ENCODE measurements around the gene SLC2A10. TPM values are rescaled to one million over a fixed set of nuclear protein-coding genes. Genes with fewer than 3 reads are reported as not detected.

Gene SLC2A10
- total RNA-seq, 1 experiment from 2014 or later: 0.05 TPM

DNA sequence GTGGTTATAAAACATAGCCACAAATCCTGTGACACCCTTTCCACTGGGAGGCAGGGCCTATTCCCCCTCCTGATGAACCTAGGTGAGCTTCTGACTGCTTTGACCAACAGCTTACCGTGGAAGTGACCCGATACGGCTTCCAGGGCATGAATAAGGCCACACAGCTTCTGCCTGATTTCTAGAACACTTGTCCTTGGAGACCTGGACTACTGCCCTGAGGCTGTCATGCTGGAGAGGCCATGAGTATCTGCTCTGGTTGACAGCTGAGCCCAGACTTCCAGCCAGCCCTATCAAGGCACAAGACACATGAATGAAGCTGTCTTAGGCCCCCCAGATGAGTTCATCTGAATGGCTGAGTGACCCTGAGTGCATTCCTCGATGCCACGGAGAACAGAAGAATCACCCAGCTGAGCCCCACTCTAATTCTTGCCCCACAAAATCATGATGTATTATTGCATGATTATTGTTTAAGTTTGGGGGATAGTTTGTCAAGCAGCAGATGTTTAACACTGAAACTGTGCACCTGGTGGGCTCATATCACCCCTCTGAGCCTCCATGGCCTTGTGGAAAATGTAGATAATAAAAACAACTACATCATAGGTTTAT lies 36.8 kb upstream of the SLC2A10 start:
- Histone ChIP-seq H3K36me3 (ENCODE audit: control insufficient read depth in 1 of 2, insufficient read depth in 2 of 2, low read length in 2 of 2) (no peaks in the 10 kb centered on the region), H4K20me1 (ENCODE audit: insufficient read depth) (no peaks in the 10 kb centered on the region), H2AFZ (ENCODE audit: low read depth, low read length, poor library complexity, severe bottlenecking) (no peak overlapping the region), H3K4me2 (ENCODE audit: low read length) (no peak overlapping the region), H3K27me3 (ENCODE audit: insufficient read depth, low read length) (no peaks in the 10 kb centered on the region), H3K79me2 (ENCODE audit: insufficient read depth, low read length) (no peaks in the 10 kb centered on the region), H3K9ac (ENCODE audit: low read length) (no peak overlapping the region), H3K4me1 (ENCODE audit: control insufficient read depth in 1 of 2, insufficient read depth in 2 of 2, low read length in 2 of 2) (peaks cover 6% of the 10 kb centered on the region in 2 experiments; a peak in 2 of 4 replicates), H3K27ac (ENCODE audit: low read depth, low read length) (no peak overlapping the region), H3K9me2 (ENCODE audit: insufficient read depth) (no peaks in the 10 kb centered on the region), H3K4me3 (replicated peaks in 1 of 2; ENCODE audit: low read depth in 1 of 2, low read length in 2 of 2) (no peak overlapping the region), H3K9me3 (ENCODE audit: control insufficient read depth in 1 of 2, insufficient read depth in 1 of 2, low read depth in 1 of 2, low read length in 2 of 2) (no peaks in the 10 kb centered on the region)
- TF ChIP-seq SIN3A (IDR thresholded peaks at IDR 0.05; ENCODE audit: low read depth) (no peak), CEBPB (IDR thresholded peaks at IDR 0.05; ENCODE audit: low read depth) (no peak), ZNF274 (IDR thresholded peaks at IDR 0.05; ENCODE audit: low read depth, low read length) (no peak), YY1 (IDR thresholded peaks at IDR 0.05; ENCODE audit: extremely low read depth, insufficient replicate concordance, low read depth, low read length) (no peak), ELF1 (IDR thresholded peaks at IDR 0.05; ENCODE audit: borderline replicate concordance, low read depth) (no peak), JUND (IDR thresholded peaks at IDR 0.05) (no peak), POLR2AphosphoS5 (IDR thresholded peaks at IDR 0.05; ENCODE audit: low read depth, low read length) (no peak), POLR2A (IDR thresholded peaks at IDR 0.05; ENCODE audit: borderline replicate concordance, extremely low read depth, insufficient read depth, insufficient read length) (no peak), SP1 (IDR thresholded peaks at IDR 0.05; ENCODE audit: low read depth) (no peak), ZFX (IDR thresholded peaks at IDR 0.05) (no peak), EZH2phosphoT487 (IDR thresholded peaks at IDR 0.05; ENCODE audit: borderline replicate concordance) (no peak)
- TF ChIP-seq, protein P1, sequence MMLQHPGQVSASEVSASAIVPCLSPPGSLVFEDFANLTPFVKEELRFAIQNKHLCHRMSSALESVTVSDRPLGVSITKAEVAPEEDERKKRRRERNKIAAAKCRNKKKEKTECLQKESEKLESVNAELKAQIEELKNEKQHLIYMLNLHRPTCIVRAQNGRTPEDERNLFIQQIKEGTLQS (IDR thresholded peaks at IDR 0.05): no peak
- TF ChIP-seq, protein P2, sequence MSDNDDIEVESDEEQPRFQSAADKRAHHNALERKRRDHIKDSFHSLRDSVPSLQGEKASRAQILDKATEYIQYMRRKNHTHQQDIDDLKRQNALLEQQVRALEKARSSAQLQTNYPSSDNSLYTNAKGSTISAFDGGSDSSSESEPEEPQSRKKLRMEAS (IDR thresholded peaks at IDR 0.05): no peak
- TF ChIP-seq, protein P3, sequence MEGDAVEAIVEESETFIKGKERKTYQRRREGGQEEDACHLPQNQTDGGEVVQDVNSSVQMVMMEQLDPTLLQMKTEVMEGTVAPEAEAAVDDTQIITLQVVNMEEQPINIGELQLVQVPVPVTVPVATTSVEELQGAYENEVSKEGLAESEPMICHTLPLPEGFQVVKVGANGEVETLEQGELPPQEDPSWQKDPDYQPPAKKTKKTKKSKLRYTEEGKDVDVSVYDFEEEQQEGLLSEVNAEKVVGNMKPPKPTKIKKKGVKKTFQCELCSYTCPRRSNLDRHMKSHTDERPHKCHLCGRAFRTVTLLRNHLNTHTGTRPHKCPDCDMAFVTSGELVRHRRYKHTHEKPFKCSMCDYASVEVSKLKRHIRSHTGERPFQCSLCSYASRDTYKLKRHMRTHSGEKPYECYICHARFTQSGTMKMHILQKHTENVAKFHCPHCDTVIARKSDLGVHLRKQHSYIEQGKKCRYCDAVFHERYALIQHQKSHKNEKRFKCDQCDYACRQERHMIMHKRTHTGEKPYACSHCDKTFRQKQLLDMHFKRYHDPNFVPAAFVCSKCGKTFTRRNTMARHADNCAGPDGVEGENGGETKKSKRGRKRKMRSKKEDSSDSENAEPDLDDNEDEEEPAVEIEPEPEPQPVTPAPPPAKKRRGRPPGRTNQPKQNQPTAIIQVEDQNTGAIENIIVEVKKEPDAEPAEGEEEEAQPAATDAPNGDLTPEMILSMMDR (IDR thresholded peaks at IDR 0.05 in 2 of 3, conservative IDR thresholded peaks at IDR 0.05 in 1 of 3; ENCODE audit: borderline replicate concordance in 1 of 3, insufficient read depth in 1 of 3, low read depth in 2 of 3, low read length in 2 of 3): no peak
- TF ChIP-seq, protein P4, sequence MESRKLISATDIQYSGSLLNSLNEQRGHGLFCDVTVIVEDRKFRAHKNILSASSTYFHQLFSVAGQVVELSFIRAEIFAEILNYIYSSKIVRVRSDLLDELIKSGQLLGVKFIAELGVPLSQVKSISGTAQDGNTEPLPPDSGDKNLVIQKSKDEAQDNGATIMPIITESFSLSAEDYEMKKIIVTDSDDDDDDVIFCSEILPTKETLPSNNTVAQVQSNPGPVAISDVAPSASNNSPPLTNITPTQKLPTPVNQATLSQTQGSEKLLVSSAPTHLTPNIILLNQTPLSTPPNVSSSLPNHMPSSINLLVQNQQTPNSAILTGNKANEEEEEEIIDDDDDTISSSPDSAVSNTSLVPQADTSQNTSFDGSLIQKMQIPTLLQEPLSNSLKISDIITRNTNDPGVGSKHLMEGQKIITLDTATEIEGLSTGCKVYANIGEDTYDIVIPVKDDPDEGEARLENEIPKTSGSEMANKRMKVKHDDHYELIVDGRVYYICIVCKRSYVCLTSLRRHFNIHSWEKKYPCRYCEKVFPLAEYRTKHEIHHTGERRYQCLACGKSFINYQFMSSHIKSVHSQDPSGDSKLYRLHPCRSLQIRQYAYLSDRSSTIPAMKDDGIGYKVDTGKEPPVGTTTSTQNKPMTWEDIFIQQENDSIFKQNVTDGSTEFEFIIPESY (IDR thresholded peaks at IDR 0.05; ENCODE audit: extremely low read depth, insufficient replicate concordance, low read length): no peak
- TF ChIP-seq, protein P5, sequence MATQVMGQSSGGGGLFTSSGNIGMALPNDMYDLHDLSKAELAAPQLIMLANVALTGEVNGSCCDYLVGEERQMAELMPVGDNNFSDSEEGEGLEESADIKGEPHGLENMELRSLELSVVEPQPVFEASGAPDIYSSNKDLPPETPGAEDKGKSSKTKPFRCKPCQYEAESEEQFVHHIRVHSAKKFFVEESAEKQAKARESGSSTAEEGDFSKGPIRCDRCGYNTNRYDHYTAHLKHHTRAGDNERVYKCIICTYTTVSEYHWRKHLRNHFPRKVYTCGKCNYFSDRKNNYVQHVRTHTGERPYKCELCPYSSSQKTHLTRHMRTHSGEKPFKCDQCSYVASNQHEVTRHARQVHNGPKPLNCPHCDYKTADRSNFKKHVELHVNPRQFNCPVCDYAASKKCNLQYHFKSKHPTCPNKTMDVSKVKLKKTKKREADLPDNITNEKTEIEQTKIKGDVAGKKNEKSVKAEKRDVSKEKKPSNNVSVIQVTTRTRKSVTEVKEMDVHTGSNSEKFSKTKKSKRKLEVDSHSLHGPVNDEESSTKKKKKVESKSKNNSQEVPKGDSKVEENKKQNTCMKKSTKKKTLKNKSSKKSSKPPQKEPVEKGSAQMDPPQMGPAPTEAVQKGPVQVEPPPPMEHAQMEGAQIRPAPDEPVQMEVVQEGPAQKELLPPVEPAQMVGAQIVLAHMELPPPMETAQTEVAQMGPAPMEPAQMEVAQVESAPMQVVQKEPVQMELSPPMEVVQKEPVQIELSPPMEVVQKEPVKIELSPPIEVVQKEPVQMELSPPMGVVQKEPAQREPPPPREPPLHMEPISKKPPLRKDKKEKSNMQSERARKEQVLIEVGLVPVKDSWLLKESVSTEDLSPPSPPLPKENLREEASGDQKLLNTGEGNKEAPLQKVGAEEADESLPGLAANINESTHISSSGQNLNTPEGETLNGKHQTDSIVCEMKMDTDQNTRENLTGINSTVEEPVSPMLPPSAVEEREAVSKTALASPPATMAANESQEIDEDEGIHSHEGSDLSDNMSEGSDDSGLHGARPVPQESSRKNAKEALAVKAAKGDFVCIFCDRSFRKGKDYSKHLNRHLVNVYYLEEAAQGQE (IDR thresholded peaks at IDR 0.05; ENCODE audit: low read depth): no peak
- DNase-seq (ENCODE audit: low read depth, low spot score) (no peak), ATAC-seq (no peak)
- RAD21 ChIA-PET (ENCODE audit: low non-redundant PET in 1 of 2, low total read pairs in 2 of 2, uncharacterized antibody in 2 of 2, unreplicated experiment in 2 of 2): no interaction called here
- CTCF ChIA-PET: no interaction called here
- POLR2A ChIA-PET: no interaction called here
- intact Hi-C loops (cut with micrococcal nuclease): no loop called here
- no TSS peak for BruUV-seq (replicated peaks)
